HEK293 (cell line): Measurements from ENCODE around the gene PAK4.

Experiments used
- CTCF ChIA-PET: fragments of 350-600 bp; formaldehyde crosslinking; extraction: SDS; loops from one replicate; lab custom pipeline; 2021; ENCODE audit warnings: antibody characterized with exemption; lab: Yijun Ruan, JAX
- POLR2A ChIA-PET: fragments of 300-600 bp; formaldehyde crosslinking; extraction: SDS; loops from one replicate; lab custom pipeline; 2020; ENCODE audit warnings: antibody characterized with exemption, inconsistent platforms; lab: Yijun Ruan, JAX
- H3K27ac ChIP-seq: fragments of 200-500 bp; sonication (Bioruptor generic); 2 replicates; pipeline ENCODE4 v1.5.1; 2014; ENCODE audit warnings: low read depth, low read length, control low read depth, inconsistent platforms; ENCODE audit errors: extremely low read depth
- H3K36me3 ChIP-seq, 2 experiments: fragments of 200-500 bp in 1 of 2; sonication (Bioruptor generic) in 1 of 2; 1 replicate in 1 of 2; 2 replicates in 1 of 2; pipeline ENCODE4 v1.5.1; 2014 to 2017; ENCODE audit warnings: inconsistent platforms in 2 of 2, low read length in 2 of 2; ENCODE audit not compliant: control insufficient read depth in 2 of 2, insufficient read depth in 1 of 2
- H3K4me1 ChIP-seq: fragments of 200-500 bp; sonication (Bioruptor generic); 2 replicates; pipeline ENCODE4 v1.5.1; 2014; ENCODE audit warnings: mild to moderate bottlenecking, low read length, inconsistent platforms; ENCODE audit not compliant: control insufficient read depth, insufficient read depth
- H3K4me3 ChIP-seq: 2 replicates; pipeline ENCODE4 v1.5.1; 2011; ENCODE audit warnings: low read depth, mild to moderate bottlenecking, control low read depth, low read length, moderate library complexity
- H3K9me3 ChIP-seq: fragments of 200-500 bp; sonication (Bioruptor generic); 2 replicates; pipeline ENCODE4 v1.5.1; 2014; ENCODE audit warnings: low read depth, low read length, inconsistent platforms; ENCODE audit not compliant: control insufficient read depth, insufficient read depth
- GLI4 ChIP-seq: fragments of 450-650 bp; formaldehyde crosslinking; IDR thresholded peaks from 2 replicates; pipeline ENCODE4 v1.5.1; 2016; ENCODE audit warnings: missing biosample characterization, missing genetic modification characterization
- KLF1 ChIP-seq: fragments of 450-650 bp; formaldehyde crosslinking; IDR thresholded peaks from 2 replicates; pipeline ENCODE4 v1.5.1; 2016; ENCODE audit warnings: missing biosample characterization, missing genetic modification characterization
- KLF16 ChIP-seq: fragments of 450-650 bp; formaldehyde crosslinking; IDR thresholded peaks from 2 replicates; pipeline ENCODE4 v1.5.1; 2017; ENCODE audit warnings: missing biosample characterization, missing genetic modification characterization
- KLF17 ChIP-seq: fragments of 450-650 bp; formaldehyde crosslinking; IDR thresholded peaks from 2 replicates; pipeline ENCODE4 v1.5.1; 2016; ENCODE audit warnings: missing biosample characterization, missing genetic modification characterization
- PRDM1 ChIP-seq: fragments of 450-650 bp; formaldehyde crosslinking; IDR thresholded peaks from 2 replicates; pipeline ENCODE4; 2016; ENCODE audit warnings: missing biosample characterization, missing genetic modification characterization
- SP7 ChIP-seq: fragments of 450-650 bp; formaldehyde crosslinking; IDR thresholded peaks from 2 replicates; pipeline ENCODE4 v1.5.1; 2016; ENCODE audit warnings: missing biosample characterization, missing genetic modification characterization
- TSHZ1 ChIP-seq: fragments of 450-650 bp; formaldehyde crosslinking; IDR thresholded peaks from 2 replicates; pipeline ENCODE4 v1.5.1; 2016; ENCODE audit warnings: missing biosample characterization, missing genetic modification characterization, borderline replicate concordance
- WT1 ChIP-seq: fragments of 450-650 bp; formaldehyde crosslinking; IDR thresholded peaks from 2 replicates; pipeline ENCODE4 v1.5.1; 2016; ENCODE audit warnings: missing biosample characterization, missing genetic modification characterization
- ZBTB20 ChIP-seq: fragments of 450-650 bp; formaldehyde crosslinking; IDR thresholded peaks from 2 replicates; pipeline ENCODE4 v1.5.1; 2016; ENCODE audit warnings: missing biosample characterization, missing genetic modification characterization
- ZBTB48 ChIP-seq: fragments of 450-650 bp; formaldehyde crosslinking; IDR thresholded peaks from 2 replicates; pipeline ENCODE4 v1.5.1; 2016; ENCODE audit warnings: missing biosample characterization, missing genetic modification characterization
- ZFP3 ChIP-seq: fragments of 450-650 bp; formaldehyde crosslinking; IDR thresholded peaks from 2 replicates; pipeline ENCODE4 v1.5.1; 2016; ENCODE audit warnings: low read depth, missing biosample characterization, missing genetic modification characterization
- ZFP69B ChIP-seq: fragments of 450-650 bp; formaldehyde crosslinking; IDR thresholded peaks from 2 replicates; pipeline ENCODE4 v1.5.1; 2016; ENCODE audit warnings: missing biosample characterization, missing genetic modification characterization
- ZNF10 ChIP-seq: fragments of 450-650 bp; formaldehyde crosslinking; IDR thresholded peaks from 2 replicates; pipeline ENCODE4 v1.5.1; 2017; ENCODE audit warnings: missing biosample characterization, missing genetic modification characterization
- ZNF157 ChIP-seq: fragments of 450-650 bp; formaldehyde crosslinking; IDR thresholded peaks from 2 replicates; pipeline ENCODE4 v1.5.1; 2016; ENCODE audit warnings: missing biosample characterization, missing genetic modification characterization
- ZNF302 ChIP-seq: fragments of 450-650 bp; formaldehyde crosslinking; IDR thresholded peaks from 2 replicates; pipeline ENCODE4 v1.5.1; 2016; ENCODE audit warnings: missing biosample characterization, missing genetic modification characterization, low read depth
- ZNF311 ChIP-seq: fragments of 450-650 bp; formaldehyde crosslinking; IDR thresholded peaks from 2 replicates; pipeline ENCODE4 v1.5.1; 2017; ENCODE audit warnings: missing biosample characterization, missing genetic modification characterization, borderline replicate concordance
- ZNF391 ChIP-seq: fragments of 450-650 bp; formaldehyde crosslinking; IDR thresholded peaks from 2 replicates; pipeline ENCODE4 v1.5.1; 2016; ENCODE audit warnings: low read depth, missing biosample characterization, missing genetic modification characterization, borderline replicate concordance
- ZNF426 ChIP-seq: fragments of 450-650 bp; formaldehyde crosslinking; IDR thresholded peaks from 2 replicates; pipeline ENCODE4 v1.5.1; 2017; ENCODE audit warnings: missing biosample characterization, missing genetic modification characterization, mild to moderate bottlenecking, inconsistent platforms, moderate library complexity
- ZNF510 ChIP-seq: fragments of 450-650 bp; formaldehyde crosslinking; IDR thresholded peaks from 2 replicates; pipeline ENCODE4 v1.5.1; 2018; ENCODE audit warnings: mild to moderate bottlenecking, missing genetic modification characterization, missing biosample characterization; ENCODE audit not compliant: insufficient replicate concordance
- ZNF521 ChIP-seq: fragments of 450-650 bp; formaldehyde crosslinking; IDR thresholded peaks from 2 replicates; pipeline ENCODE4 v1.5.1; 2017; ENCODE audit warnings: missing biosample characterization, mild to moderate bottlenecking, missing genetic modification characterization
- ZNF596 ChIP-seq: fragments of 450-650 bp; IDR thresholded peaks from 2 replicates; pipeline ENCODE4 v1.5.0; 2018; ENCODE audit warnings: missing biosample characterization, mild to moderate bottlenecking, missing genetic modification characterization, moderate library complexity
- ZNF610 ChIP-seq: fragments of 450-650 bp; formaldehyde crosslinking; IDR thresholded peaks from 2 replicates; pipeline ENCODE4 v1.5.1; 2016; ENCODE audit warnings: missing biosample characterization, missing genetic modification characterization, borderline replicate concordance
- ZNF623 ChIP-seq: fragments of 450-650 bp; formaldehyde crosslinking; IDR thresholded peaks from 2 replicates; pipeline ENCODE4 v1.5.1; 2016; ENCODE audit warnings: missing biosample characterization, missing genetic modification characterization
- ZSCAN23 ChIP-seq: fragments of 450-650 bp; formaldehyde crosslinking; IDR thresholded peaks from 2 replicates; pipeline ENCODE4 v1.5.1; 2016; ENCODE audit warnings: missing biosample characterization, missing genetic modification characterization
- TF ChIP-seq, protein P1 (sequence below): fragments of 450-650 bp; formaldehyde crosslinking; IDR thresholded peaks from 2 replicates; pipeline ENCODE4 v1.5.1; 2016; ENCODE audit warnings: missing biosample characterization, missing genetic modification characterization
- TF ChIP-seq, protein P2 (sequence below): fragments of 450-650 bp; formaldehyde crosslinking; IDR thresholded peaks from 2 replicates; pipeline ENCODE4 v1.5.1; 2016; ENCODE audit warnings: missing biosample characterization, missing genetic modification characterization

Gene PAK4

GRCh38 chr19:39169143-39169810, 43.7 kb downstream of the PAK4 start (continued):
- TF ChIP-seq KLF17 (tag by site-specific recombination) (no peak), ZBTB48 (no peak), ZFP3 (tag by site-specific recombination) (no peak), ZNF510 (tag by site-specific recombination) (no peak), ZSCAN23 (tag by site-specific recombination) (no peak), SP7 (tag by site-specific recombination) (no peak), ZNF521 (tag by site-specific recombination) (no peak), WT1 (tag by site-specific recombination) (no peak), ZNF623 (tag by site-specific recombination) (peak; percentile 99), ZNF10 (no peak), GLI4 (tag by site-specific recombination) (no peak), ZNF391 (tag by site-specific recombination) (no peak), ZBTB20 (tag by site-specific recombination) (no peak), ZNF311 (tag by site-specific recombination) (no peak), ZFP69B (tag by site-specific recombination) (peak; percentile 59; the same call in 1 of the 2 replicates)
- TF ChIP-seq, protein P1, sequence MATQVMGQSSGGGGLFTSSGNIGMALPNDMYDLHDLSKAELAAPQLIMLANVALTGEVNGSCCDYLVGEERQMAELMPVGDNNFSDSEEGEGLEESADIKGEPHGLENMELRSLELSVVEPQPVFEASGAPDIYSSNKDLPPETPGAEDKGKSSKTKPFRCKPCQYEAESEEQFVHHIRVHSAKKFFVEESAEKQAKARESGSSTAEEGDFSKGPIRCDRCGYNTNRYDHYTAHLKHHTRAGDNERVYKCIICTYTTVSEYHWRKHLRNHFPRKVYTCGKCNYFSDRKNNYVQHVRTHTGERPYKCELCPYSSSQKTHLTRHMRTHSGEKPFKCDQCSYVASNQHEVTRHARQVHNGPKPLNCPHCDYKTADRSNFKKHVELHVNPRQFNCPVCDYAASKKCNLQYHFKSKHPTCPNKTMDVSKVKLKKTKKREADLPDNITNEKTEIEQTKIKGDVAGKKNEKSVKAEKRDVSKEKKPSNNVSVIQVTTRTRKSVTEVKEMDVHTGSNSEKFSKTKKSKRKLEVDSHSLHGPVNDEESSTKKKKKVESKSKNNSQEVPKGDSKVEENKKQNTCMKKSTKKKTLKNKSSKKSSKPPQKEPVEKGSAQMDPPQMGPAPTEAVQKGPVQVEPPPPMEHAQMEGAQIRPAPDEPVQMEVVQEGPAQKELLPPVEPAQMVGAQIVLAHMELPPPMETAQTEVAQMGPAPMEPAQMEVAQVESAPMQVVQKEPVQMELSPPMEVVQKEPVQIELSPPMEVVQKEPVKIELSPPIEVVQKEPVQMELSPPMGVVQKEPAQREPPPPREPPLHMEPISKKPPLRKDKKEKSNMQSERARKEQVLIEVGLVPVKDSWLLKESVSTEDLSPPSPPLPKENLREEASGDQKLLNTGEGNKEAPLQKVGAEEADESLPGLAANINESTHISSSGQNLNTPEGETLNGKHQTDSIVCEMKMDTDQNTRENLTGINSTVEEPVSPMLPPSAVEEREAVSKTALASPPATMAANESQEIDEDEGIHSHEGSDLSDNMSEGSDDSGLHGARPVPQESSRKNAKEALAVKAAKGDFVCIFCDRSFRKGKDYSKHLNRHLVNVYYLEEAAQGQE, result no peak
- TF ChIP-seq, protein P2, sequence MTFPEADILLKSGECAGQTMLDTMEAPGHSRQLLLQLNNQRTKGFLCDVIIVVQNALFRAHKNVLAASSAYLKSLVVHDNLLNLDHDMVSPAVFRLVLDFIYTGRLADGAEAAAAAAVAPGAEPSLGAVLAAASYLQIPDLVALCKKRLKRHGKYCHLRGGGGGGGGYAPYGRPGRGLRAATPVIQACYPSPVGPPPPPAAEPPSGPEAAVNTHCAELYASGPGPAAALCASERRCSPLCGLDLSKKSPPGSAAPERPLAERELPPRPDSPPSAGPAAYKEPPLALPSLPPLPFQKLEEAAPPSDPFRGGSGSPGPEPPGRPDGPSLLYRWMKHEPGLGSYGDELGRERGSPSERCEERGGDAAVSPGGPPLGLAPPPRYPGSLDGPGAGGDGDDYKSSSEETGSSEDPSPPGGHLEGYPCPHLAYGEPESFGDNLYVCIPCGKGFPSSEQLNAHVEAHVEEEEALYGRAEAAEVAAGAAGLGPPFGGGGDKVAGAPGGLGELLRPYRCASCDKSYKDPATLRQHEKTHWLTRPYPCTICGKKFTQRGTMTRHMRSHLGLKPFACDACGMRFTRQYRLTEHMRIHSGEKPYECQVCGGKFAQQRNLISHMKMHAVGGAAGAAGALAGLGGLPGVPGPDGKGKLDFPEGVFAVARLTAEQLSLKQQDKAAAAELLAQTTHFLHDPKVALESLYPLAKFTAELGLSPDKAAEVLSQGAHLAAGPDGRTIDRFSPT (tag by site-specific recombination), result peak; percentile 76

GRCh38 chr19:39170386-39171231, 45.0 kb downstream of the PAK4 start:
- H3K27ac ChIP-seq, result peak overlapping the region; percentile 28; the same call in 1 of the 2 replicates
- peaks cover 11 to 30% of the 10 kb centered on the region in 2 experiments; a peak in 2 of 3 replicates for H3K36me3 ChIP-seq
- POLR2A ChIA-PET, result interaction anchor here (0.7 kb wide), 2 partner anchors 27 to 448 kb away, joined by 4 to 5 read pairs; no protein-coding TSS in a partner anchor
- H3K4me1 ChIP-seq, result peaks cover 9% of the 10 kb centered on the region
- H3K9me3 ChIP-seq, result no peaks in the 10 kb centered on the region
- CTCF ChIA-PET, result interaction anchor here (0.7 kb wide), 1 partner anchor 50 kb away, joined by 3 read pairs; no protein-coding TSS in a partner anchor
- no peak overlapping the region for H3K4me3 ChIP-seq
- TF ChIP-seq ZNF311 (tag by site-specific recombination) (no peak), ZNF302 (tag by site-specific recombination) (no peak), ZNF426 (tag by site-specific recombination) (no peak), KLF16 (tag by site-specific recombination) (no peak), ZNF610 (tag by site-specific recombination) (no peak), KLF1 (tag by site-specific recombination) (peak; percentile 93), ZNF157 (tag by site-specific recombination) (no peak), ZNF596 (no peak), PRDM1 (tag by site-specific recombination) (no peak), TSHZ1 (tag by site-specific recombination) (no peak)
